Measurements from ENCODE around the gene CPED1. TPM values are rescaled to one million over a fixed set of nuclear protein-coding genes. Genes with fewer than 3 reads are reported as not detected.
"Not testable (repeated sequence)": the region's sequence is repeated elsewhere in the genome, so short reads cannot be mapped to it uniquely, and the experiment has no call there.

CPED1 gene
- total RNA-seq, 1 donor from 2014 or later, result 0.26 TPM

DNA sequence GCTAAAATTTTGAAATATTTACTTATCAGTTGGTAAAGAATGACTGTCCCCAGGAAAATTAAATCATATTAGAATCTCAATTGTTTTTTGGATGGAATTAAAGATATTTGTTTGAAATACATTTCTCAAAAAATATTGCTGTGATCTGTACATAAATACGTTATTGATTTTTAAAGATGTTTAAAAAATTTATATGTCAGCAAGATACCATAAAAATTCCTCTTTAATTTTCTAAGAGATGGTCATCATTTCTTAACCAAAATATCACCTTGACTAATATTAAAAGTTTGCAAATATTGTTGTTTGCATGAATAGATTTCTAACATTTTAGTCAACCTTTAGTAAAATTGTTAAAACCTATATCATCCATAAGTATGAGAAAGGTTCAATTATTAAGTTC is 192.8 kb downstream of the CPED1 start:
- DNase-seq (ENCODE audit: low read depth) (no peak), FAIRE-seq (no peak)
- TF ChIP-seq, protein P1, sequence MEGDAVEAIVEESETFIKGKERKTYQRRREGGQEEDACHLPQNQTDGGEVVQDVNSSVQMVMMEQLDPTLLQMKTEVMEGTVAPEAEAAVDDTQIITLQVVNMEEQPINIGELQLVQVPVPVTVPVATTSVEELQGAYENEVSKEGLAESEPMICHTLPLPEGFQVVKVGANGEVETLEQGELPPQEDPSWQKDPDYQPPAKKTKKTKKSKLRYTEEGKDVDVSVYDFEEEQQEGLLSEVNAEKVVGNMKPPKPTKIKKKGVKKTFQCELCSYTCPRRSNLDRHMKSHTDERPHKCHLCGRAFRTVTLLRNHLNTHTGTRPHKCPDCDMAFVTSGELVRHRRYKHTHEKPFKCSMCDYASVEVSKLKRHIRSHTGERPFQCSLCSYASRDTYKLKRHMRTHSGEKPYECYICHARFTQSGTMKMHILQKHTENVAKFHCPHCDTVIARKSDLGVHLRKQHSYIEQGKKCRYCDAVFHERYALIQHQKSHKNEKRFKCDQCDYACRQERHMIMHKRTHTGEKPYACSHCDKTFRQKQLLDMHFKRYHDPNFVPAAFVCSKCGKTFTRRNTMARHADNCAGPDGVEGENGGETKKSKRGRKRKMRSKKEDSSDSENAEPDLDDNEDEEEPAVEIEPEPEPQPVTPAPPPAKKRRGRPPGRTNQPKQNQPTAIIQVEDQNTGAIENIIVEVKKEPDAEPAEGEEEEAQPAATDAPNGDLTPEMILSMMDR (IDR thresholded peaks at IDR 0.05; ENCODE audit: insufficient read depth, low read length, severe bottlenecking), result no peak
- no peaks in the 10 kb centered on the region for H3K27me3 ChIP-seq (ENCODE audit: control insufficient read depth, insufficient read depth, low read length)
- no peak overlapping the region for H3K4me3 ChIP-seq (ENCODE audit: low read depth, low read length)
- H3K36me3 ChIP-seq (ENCODE audit: control insufficient read depth, insufficient read depth, low read length), result no peaks in the 10 kb centered on the region

DNA sequence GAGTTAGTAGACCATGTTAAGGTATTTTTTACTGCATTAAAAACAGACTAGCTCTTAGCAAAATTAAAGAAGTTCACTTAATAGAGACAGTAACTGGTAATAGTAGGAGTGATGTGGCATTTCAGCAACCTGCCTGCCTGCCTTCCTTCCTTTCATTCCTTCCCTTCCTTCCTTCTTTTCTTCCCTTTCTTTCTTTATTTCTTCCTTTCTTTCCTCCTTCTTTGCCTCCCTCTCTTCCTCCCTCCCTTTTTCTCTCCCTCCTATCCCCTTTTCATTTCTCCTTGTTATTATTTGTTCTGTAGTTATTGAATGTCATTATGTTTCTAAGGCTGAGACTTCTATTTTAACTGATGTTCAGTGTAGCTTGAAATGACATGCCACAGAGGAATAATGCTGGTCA is 193.8 kb downstream of the CPED1 start:
- no peak overlapping the region for H3K4me3 ChIP-seq (ENCODE audit: low read depth, low read length)
- FAIRE-seq (no peak), DNase-seq (ENCODE audit: low read depth) (no peak)
- TF ChIP-seq, protein P1 (IDR thresholded peaks at IDR 0.05; ENCODE audit: insufficient read depth, low read length, severe bottlenecking), result no peak
- no peaks in the 10 kb centered on the region for H3K36me3 ChIP-seq (ENCODE audit: control insufficient read depth, insufficient read depth, low read length)
- no peaks in the 10 kb centered on the region for H3K27me3 ChIP-seq (ENCODE audit: control insufficient read depth, insufficient read depth, low read length)

DNA sequence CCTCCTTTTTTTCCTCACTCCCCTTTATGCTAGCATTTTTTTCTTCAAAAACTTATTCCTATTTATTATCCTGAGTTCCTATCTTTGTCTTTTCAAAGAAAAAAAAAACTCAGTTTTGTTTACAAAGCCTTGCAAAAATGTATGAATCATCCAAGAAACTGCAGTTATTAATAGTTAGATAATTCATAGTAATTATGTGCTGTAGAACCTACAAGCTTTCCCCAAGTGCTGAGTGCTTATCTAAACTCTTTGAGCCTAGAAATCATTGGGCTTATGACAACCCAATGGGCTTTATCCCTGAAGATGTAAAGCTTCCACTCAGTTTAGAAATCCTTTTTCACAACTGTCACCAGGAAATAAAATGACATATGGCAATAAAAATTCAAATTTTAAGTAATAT is 194.4 kb downstream of the CPED1 start:
- DNase-seq (ENCODE audit: low read depth) (peak; percentile 27), FAIRE-seq (no peak)
- TF ChIP-seq, protein P1 (IDR thresholded peaks at IDR 0.05; ENCODE audit: insufficient read depth, low read length, severe bottlenecking), result no peak
- no peaks in the 10 kb centered on the region for H3K27me3 ChIP-seq (ENCODE audit: control insufficient read depth, insufficient read depth, low read length)
- H3K36me3 ChIP-seq (ENCODE audit: control insufficient read depth, insufficient read depth, low read length), result no peaks in the 10 kb centered on the region
- H3K4me3 ChIP-seq (ENCODE audit: low read depth, low read length), result no peak overlapping the region

DNA sequence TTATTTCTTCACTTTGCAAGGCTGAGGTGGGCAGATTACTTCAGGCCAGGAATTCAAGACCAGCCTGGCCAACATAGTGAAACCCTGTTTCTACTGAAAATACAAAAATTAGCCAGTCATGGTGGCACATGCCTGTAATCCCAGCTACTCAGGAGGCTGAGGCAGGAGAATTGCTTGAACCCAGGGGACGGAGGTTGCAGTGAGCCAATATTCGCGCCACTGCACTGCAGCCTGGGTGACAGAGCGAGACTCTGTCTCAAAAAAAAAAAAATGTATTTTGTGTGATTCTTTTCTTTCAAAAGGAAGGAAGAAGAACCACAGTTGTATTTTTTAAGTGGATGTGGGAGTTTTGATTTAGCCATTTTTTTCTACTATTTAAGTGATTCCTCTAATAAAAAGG is 195.4 kb downstream of the CPED1 start:
- not testable (repeated sequence) for H3K27me3 ChIP-seq (ENCODE audit: control insufficient read depth, insufficient read depth, low read length); H3K4me3 ChIP-seq (ENCODE audit: low read depth, low read length); FAIRE-seq; DNase-seq (ENCODE audit: low read depth); H3K36me3 ChIP-seq (ENCODE audit: control insufficient read depth, insufficient read depth, low read length)

DNA sequence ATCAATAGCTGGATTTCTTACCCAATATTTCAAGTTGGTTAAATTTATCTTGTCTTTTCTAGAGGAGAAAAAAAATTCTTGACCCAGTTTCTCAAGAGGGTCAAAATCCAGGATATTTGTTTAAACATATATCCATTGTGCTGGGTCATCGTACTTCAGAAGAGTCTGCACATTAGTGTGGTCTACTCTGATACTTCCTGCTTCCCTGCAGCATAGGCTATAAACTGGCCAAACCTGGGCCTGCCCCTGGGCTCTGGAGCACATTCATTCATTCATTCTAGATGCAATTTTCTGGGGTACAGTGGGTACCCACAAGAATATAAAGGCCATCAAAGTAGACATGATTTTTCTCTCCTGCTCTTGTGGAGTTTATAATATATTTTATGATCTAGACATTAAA is 198.2 kb downstream of the CPED1 start:
- Histone ChIP-seq H3K27me3 (ENCODE audit: control insufficient read depth, insufficient read depth, low read length) (peaks cover 2% of the 10 kb centered on the region), H3K36me3 (ENCODE audit: control insufficient read depth, insufficient read depth, low read length) (no peaks in the 10 kb centered on the region), H3K4me3 (ENCODE audit: low read depth, low read length) (no peak overlapping the region)
- FAIRE-seq, result no peak
- no peak for DNase-seq (ENCODE audit: low read depth)
- TF ChIP-seq, protein P1 (IDR thresholded peaks at IDR 0.05; ENCODE audit: insufficient read depth, low read length, severe bottlenecking), result no peak

- peaks cover 2% of the 10 kb centered on the region for H3K27me3 ChIP-seq (ENCODE audit: control insufficient read depth, insufficient read depth, low read length)
- FAIRE-seq (no peak), DNase-seq (ENCODE audit: low read depth) (no peak)
- TF ChIP-seq, protein P1 (IDR thresholded peaks at IDR 0.05; ENCODE audit: insufficient read depth, low read length, severe bottlenecking), result no peak
- H3K4me3 ChIP-seq (ENCODE audit: low read depth, low read length), result no peak overlapping the region
- H3K36me3 ChIP-seq (ENCODE audit: control insufficient read depth, insufficient read depth, low read length), result no peaks in the 10 kb centered on the region
Measured at GRCh38 chr7:121187222-121187621, 198.7 kb downstream of the CPED1 start.
